Measurements from ENCODE around the gene MIER2.

GRCh38 chr19:339262-339887 lies 5.2 kb downstream of the MIER2 start:
- TF ChIP-seq TAF1 (IDR thresholded peaks at IDR 0.05; ENCODE audit: borderline replicate concordance, insufficient read depth, low read length), result no peak
- no peak for TF ChIP-seq POLR2AphosphoS5 (IDR thresholded peaks at IDR 0.05; ENCODE audit: low read depth, low read length)
- TF ChIP-seq SIN3A (IDR thresholded peaks at IDR 0.05; ENCODE audit: borderline replicate concordance, insufficient read depth, low read length), result no peak
- no peak for TF ChIP-seq REST (IDR thresholded peaks at IDR 0.05; ENCODE audit: insufficient read depth in 1 of 2, low read depth in 2 of 2, low read length in 2 of 2)

All from PFSK-1 (cell line).